HG03108 (cell line): ENCODE results near the gene COL10A1.
A peak's percentile ranks its signal among the peaks of the same experiment; 100 is the strongest.
"Not testable (repeated sequence)": the region's sequence is repeated elsewhere in the genome, so short reads cannot be mapped to it uniquely, and the experiment has no call there.

Source experiments
- ATAC-seq: cut with Tn5 transposase; IDR thresholded peaks from one replicate; pipeline ENCODE4 v1.9.1; 2021; ENCODE audit warnings: moderate library complexity; ENCODE audit not compliant: unreplicated experiment

Gene COL10A1

DNA sequence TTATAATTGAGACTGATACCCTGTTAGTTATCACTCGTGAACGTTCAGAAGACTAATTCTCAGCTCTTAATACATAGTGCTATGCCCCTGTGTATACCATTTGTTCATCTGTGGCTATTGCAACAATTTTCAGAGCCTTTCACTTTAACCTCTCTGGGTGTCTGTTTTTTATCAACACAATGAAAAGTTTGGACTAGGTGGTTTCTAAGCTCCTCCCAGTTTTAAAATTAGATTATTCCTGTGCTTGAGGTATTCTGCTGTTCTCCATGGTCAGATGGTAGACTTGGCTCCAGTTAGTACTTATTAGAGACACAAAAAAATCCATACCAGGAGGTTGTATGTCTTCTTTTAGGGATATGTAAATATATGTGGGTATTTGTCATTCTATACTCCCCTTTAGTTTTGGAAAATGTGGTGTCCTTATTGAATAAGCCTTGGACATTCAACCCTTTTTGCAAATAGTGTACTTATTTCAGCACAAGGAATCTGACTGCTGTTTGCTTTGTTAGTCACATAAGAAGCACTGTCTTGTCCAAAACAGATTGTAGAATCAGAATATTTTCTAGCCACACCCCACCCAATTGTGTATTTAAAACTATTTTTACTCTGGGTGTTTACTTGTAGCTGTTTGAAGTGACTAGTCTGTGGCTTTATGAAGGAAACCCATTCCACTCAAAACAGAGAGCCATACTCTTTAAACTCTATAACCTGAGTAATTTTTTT is 2.0 kb upstream of the COL10A1 start:
- ATAC-seq, result no peak

DNA sequence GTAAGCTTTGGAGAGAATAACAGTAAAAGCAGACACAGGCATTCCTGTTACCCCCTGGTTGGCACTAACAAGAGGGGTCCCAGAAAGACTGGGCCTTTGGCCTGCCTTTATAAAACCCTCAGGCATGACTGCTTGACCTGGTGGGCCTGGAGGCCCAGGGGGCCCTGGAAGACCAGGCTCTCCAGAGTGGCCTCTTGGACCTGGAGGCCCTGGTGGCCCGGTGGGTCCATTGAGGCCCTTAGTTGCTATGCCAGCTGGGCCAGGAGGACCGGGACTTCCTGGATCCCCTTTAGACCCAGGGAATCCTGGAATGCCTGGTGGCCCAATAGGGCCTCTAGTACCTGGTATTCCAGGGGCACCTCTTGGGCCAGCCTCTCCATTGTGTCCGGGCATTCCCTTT is 5.5 kb downstream of the COL10A1 start:
- ATAC-seq, result no peak

DNA sequence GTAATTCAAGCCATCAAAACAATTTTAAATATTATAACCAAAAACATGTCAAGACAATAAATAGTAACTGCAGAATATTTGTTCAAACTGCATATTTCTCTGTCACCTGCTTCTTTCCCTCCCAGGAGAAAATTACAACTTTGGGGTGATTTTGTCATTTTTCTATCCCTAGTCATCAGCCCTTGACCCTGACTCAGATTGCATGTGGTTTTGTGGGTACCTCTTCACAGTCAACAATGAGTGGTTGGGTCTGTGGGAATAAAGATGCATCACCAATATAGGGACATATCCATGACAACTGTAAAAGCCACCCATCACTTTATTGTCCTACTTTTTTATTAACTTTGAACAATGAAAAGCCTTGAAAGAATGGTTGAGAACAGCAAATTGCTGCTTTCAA is 7.3 kb downstream of the COL10A1 start:
- ATAC-seq, result no peak

DNA sequence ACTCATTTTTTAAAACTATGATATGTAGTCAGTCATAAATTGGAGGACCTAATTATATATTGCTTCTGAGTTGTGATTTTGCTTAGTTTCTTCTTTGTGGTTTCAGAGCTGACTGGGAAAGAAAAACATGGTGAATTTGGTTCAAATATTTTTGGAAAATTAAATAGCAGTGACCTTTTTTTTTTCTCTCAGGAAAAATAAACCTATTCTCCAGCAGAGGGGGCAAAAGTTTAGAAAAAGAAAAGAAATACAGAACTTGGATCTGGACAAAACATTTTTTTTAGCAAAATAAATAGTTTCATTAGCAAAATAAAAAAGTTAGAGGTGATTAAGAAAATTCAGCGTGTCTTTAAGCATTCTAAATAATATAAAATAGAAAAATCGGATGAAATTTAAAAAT is 10.2 kb downstream of the COL10A1 start:
- ATAC-seq, result no peak

DNA sequence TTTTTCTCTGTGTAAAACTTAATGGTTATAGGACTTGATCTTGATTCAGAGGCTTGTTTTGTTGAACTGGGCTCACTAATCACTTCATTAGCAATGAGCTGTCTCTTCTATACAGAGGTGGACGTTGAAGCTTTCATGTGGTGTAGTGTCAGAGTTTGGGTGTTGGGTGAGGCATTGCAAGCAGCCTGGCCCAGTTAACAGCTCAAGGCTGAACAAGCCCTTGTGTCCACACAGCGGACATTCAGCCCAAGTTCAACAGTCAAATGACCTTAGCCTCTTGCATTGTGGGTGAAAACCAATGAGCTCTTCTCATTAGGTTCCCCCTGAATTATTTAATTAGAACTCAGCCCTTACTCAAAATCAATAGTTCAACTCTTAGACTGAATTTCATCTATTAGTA is 12.5 kb downstream of the COL10A1 start:
- no peak for ATAC-seq

DNA sequence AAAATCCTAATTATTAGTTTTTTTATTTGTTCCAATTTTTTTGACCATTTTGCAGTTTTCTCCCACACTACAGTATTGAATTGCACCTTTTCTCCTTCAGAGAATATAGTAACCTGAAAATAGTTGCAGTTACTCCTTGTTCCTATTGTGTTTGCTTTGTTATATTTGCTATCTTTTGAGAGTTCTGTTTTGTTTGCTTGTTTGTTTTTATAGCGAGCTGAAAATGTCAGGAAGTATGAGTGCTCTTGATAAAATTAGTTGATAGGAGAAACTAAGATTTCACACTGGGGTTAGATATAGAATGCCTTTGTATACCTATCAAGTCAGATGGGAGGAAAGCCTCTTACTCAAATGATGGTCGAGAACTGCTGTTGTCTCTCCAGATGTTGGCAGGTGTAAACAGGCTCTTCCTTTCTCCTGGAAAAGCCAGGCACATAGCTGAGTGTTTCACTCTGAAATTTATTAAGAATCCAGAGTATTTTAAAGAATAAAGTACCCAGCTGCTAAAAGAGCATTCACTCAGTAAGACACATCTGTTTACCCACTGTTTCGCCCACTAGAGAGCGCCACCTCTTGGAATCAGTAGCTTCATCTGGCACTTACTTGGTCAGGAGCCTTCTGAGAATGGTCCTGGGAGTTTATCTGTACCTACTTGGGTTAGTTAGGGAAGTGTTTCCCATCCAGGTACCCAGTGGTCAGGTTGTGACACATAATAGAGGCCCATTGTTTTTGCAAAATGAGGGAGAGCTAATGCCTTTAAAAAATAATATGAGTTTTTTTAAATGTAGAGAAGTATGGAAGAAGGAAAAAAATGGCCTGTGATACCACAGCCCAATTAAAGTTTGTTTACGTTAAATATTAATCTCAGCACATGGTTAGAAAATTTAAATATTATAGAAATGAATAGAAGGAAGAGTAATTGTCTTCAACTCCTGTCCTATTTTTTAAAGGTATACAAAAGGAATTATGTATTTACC is 14.1 kb downstream of the COL10A1 start:
- peak; percentile 80 for ATAC-seq

DNA sequence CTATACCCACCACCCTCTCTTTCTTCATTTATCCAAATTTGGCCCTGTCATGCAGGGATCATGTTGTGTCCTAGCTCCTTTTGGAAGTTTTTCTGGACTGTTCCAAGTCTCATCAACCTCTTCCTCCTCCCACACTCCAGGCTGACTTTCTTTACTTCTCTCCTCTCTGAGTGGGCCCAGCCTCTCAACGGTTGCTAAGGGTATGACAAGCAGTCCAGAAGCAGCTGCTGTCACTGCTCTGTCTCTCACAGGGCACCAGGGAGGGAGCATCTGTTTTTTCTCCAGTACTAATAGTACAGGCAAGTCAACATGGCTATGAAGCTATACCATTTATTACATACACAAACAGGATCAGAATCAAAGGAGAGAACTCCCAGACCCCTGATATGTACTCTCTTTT is 17.1 kb downstream of the COL10A1 start:
- ATAC-seq, result no peak

DNA sequence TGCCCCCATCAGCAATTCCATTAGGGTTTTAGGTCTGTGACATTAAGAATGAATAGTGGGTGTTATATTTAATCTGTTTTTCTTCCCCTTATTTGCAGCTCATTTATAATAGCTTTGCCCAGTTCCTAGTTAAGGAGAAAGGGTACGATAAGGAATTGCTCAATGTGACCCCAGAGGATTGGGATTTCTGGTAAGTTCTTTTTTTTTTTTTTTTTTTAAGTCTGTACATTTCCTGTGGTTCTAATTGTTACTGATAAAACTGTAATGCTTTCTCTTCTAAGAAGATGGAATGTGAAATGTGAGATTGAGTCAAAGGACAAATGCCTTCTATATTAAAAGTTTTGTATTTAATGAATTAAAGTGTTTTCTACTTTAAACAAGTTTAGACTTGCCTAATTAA is 19.8 kb downstream of the COL10A1 start:
- no peak for ATAC-seq

DNA sequence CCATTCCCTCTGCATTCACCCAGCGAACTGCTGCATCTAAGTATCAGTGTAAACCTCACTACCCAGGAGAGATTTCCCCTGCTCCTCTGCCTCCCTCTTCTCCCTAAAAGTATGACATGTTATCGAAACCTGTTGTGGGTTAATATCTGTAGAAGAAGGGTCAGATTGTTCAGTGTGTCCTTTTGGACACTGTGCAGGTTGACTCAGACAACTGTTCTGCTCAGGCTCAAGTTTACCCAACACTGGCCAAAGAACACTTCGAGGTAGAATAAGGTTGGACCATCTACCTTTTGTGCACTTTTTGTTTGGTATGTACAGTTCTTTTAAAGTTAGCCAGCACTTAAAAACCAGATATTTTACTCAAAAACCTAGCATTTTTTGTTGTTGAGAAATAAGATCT is 20.7 kb downstream of the COL10A1 start:
- ATAC-seq, result no peak

DNA sequence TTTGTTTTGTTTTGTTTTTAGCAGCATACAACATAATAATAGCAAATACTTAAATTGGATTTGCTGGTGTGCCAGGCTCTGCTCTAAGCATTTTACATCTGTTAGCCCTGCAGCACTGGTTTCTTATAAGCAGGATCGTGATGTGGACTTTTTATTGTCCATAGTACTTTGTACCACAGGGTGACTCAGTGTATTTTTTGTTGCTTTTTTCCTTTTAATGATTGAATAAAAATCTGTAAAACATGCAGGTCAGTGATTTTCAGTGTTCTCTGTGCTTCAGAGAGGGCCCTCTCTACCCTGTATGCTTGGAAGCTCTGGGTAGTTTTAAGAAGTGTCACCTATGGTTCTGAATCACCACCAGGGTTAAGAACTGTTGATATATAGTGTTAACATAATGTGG is 21.3 kb downstream of the COL10A1 start:
- ATAC-seq, result no peak

DNA sequence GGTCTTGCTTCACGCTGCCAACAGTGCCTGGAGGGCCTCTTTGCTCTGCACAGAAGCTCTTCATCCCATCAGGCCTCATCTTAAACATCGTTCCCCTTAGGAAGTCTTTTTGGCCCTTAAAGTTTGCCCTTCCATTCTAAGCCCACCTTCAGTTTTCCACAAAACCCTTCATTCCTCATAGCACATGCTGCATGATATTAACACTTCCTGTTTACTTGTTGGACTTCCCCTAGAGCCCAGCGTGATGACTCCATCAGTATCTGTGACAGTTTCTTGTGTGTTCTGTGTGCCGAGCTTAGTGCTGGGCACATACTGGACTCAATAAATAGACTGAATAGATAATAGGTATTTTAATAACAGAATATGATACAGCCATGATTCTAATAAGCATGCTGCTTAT is 23.1 kb downstream of the COL10A1 start:
- no peak for ATAC-seq

DNA sequence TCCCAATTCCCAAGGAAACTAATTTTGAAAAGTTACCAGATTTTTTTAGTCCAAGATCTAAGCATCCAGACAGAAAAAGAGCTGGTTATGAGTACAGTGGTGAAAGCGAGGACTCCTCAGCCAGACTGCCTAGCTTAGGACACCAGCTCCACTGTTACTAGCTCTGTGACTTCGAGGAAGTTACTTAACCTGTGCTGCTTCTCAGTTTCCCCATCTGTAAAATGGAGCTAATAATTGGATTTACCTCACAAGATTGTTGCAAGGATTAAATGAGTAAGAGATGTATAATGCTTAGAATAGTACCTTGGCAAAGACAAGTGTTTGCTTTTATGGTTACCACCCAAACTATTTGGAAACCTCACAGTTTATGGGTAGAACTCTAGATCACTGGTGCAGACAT is 24.1 kb downstream of the COL10A1 start:
- no peak for ATAC-seq

DNA sequence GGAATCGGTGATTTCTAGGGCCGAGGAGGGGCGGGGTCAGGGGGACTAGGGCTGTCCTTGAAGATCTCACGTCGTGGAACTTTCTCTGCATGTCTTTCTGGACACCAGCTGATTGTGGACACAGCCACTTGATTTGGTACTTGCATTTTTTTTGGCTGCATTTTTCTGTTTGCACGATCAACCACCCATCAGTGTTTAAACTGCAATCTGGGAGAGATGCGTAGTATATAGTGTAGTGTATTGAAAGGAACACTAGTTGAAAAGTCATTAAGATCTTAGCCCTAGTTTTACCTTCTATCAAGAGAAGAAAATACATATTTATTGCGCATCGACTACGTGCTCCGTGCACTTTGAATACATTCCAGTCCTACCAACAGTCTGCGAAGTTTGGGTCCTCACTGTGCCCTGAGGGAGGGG is 24.6 kb downstream of the COL10A1 start:
- no peak for ATAC-seq

DNA sequence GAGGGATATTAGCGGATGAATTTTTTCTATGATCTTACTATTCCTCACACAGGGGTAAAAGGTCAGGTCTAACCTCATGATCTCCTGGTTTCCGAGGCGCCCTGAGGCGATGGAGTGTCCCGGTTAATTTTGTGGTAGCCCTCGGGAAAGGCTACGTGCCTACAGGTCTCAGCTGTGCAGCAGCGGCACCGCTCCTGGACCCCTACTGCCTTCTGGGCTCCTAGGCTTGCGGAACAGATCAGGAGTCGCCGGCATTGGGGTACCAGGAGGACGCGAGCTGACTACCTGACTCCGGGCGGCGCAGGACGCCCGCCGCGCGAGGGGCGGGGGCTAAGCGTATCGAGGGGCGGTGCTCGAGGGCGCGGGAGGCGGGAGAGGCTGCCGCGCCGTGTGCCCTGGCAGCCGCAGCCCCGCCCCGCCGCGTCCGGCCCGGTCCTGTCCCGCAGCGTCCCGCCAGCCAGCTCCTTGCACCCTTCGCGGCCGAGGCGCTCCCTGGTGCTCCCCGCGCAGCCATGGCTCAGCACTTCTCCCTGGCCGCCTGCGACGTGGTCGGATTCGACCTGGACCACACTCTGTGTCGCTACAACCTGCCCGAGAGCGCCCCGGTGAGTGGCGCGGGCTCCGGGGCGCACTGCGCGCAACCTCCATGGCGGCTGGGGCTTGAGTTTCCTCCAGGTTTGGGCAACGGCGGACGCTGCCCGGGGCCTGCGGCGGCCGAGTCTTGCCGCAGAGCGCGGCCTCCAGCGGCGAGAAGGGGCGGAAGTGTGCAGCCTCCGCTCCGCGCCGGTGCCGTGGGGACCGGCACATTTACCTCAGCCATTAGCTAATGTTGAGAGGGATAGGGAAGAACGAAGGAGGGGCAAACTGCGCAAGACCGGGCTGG is 25.3 kb downstream of the COL10A1 start, which contains the start of gene NT5DC1:
Gene NT5DC1, plus strand, starts transcription at position 435 of the 883 bp plus-strand sequence. Its CDS starts 78 bp downstream, at position 513.
- peak; percentile 83 for ATAC-seq

DNA sequence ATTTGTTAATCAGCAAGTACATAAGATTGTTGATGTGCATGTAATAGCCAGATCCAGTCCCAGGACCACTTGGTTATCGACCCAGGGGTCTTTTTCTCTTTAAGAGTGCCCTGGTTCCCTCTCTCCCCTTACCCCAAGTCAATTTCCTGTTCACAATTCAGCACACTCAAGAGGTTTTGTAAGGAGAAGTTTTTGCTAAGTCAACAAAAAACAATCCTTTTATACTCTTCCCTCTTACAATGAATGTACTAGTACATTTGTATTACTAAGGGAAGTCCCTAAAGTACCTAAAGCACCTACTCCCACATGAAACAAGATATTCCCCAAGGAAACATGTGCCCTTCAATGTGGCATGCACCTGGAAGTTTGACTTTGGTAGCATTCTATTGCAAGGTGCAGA is 26.9 kb downstream of the COL10A1 start:
- ATAC-seq, result no peak

DNA sequence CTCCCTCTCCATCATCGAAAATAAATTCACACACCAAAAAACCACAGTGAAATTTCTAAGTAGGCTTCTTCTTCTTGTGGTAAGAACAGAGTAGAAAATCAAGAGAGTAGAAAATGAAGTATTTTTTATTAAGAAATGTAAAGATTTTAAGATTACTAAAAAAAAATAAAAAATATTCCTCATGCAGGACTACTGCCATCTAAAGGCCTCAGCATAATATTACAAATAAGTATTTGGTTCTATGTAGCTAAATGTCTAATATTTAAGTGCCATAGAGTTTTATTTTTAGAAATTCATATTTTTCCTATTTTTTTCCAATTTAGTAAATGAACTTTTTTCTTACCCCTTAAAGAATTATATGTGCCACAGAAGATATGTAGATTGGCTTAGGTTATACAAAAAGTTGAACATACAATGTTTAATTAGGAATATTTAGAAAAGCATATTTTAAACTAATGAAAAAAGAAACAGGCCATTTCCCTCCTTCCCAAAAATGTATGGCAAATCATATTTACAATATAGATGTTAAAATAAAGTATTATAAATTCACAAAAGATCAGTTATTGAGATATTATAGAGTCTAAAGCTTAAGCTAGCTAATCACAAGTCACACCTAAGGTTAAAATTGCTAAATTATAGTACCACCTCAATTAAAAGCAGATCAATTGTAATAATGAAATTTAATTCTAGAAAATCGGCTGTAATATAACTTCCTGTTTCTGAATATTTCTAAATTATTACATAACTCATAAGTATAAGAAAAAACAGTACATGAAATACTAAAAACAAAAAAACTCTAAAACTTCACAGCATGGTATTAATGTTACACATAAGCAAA is 28.7 kb downstream of the COL10A1 start:
- ATAC-seq, result no peak

DNA sequence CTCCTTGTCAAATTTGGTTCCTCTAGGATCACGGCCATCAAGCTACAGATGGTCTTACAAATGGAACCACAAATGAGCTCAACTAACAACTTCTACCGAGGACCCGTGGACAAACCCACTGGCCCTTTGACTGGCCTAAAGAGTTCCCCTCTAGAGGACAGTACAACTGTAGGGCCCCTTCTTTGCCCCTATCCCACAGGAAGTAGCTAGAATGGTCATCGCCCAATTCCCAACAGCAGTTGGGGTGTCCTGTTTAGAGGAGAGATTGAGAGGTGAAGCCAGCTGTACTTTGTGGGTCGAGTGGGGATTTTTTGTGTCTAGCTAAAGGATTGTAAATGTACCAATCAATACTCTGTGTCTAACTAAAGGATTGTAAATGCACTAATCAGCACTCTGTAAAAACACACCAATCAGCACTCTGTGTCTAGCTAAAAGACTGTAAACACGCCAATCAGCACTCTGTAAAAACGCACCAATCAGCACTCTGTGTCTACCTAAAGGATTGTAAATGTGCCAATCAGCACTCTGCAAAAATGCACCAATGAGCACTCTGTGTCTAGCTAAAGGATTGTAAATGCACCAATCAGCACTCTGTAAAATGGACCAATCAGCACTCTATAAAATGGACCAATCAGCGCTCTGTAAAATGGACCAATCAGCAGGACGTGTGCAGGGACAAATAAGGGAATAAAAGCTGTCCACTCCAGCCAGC is 29.7 kb downstream of the COL10A1 start:
- ATAC-seq, result not testable (repeated sequence)

DNA sequence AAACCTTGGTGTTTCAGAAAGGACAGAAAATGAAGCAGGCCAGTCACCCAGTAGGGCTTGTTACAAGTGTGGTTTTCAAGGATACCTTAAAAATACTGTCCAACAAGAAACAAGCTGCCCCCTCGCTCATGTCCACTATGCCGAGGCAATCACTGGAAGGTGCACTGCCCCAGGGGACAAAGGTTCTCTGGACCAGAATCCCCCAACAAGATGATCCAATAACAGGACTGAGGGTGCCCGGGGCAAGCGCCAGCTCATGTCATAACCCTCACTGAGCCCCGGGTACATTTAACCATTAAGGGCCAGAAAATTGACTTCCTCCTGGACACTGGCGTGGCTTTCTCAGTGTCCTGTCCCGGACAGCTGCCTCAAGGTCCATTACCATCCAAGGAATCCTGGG is 31.9 kb downstream of the COL10A1 start:
- no peak for ATAC-seq

DNA sequence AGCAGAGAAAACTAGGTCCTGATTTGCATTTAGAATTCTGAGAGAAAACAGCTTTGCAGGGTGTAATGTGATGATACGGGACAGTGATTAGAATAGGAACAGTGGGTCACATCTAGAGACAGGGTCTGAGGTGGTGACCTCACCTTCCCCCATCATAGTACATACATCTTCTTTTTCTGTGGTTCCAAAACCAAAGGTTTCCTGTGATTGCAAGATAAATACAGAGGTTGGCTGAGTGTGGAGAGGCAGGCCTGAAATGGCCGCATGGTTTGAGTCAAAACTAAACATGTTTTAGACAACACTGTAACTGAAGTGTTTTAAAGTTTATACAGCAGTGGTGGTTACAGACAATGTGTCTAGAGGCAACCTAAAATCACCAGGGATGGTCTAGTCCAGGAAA is 35.7 kb downstream of the COL10A1 start:
- ATAC-seq, result peak; percentile 61
